GM18519 (cell line): ENCODE measurements around the gene CEACAM21.

Source experiments
- ATAC-seq: cut with Tn5 transposase; IDR thresholded peaks from one replicate; pipeline ENCODE4 v1.9.1; 2021; ENCODE audit warnings: mild to moderate bottlenecking, moderate library complexity; ENCODE audit not compliant: unreplicated experiment, low FRiP score

Gene CEACAM21

DNA sequence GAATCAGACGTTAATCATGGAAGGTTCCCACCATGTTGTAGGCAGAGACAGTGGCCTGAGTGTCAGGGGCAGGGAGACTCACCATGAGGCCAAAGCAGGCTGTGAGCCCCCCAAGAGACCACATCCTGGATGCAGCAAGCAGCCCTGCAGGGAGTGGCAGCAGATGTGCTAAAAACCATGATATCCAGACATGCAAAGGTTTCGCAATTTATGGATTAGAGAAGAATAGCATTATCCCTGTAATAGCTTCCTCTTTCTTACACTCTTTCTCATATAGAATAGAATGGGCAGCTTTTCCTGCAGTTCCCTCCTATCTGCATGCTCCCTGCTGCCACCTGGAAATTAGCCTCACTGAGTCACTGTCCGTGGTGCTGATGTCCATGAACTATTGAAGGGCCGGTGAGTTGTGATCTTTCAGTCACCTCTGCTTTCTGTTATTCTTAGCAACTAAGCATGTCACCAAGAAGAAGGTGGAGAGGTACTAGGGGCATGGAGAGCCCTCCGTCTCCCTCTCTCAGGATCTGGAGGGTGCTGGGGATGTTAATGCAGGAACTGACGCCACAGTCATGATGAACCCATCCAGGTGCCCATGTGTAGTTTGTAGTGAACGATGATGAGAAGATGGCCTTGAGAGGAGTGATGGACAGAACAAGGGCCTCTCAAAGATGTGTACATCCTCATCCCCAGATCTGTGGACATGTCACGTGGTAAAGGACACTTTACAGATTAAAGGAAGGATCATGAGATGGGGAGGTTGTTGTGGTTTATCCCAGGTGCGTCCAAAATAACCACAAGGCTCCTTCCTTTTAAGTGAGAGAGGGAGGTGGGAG is 41.0 kb downstream of the CEACAM21 start:
- ATAC-seq: no peak

GRCh38 chr19:41617941-41618730 is 42.2 kb downstream of the CEACAM21 start:
- no peak for ATAC-seq

- ATAC-seq: no peak
Measured at GRCh38 chr19:41619018-41619556, 43.1 kb downstream of the CEACAM21 start.

- no peak for ATAC-seq
Measured at GRCh38 chr19:41620171-41620570, 44.2 kb downstream of the CEACAM21 start.

DNA sequence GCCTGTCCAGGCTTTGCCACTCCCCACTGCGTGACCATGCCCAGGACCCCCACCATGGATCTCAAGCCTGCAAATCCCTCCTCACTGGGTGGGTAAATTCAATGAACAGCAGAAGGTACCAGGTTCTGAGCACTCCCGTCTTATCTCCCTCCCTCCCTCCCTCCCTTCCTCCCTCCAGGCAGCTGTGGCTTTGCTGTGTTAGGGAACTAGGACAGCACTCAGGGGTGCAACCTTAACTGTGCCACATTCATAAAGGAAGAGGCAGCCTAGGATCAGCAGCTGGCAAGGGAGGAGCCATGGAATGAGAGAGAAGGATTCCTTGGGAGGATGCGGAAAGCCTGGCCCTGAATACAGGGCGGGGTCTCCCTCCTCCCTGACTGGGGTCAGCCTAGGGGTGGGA is 45.3 kb downstream of the CEACAM21 start:
- ATAC-seq: no peak

GRCh38 chr19:41621654-41622053 is 45.7 kb downstream of the CEACAM21 start:
- ATAC-seq: no peak

- ATAC-seq: no peak
Measured at GRCh38 chr19:41623360-41623759, 47.4 kb downstream of the CEACAM21 start.

DNA sequence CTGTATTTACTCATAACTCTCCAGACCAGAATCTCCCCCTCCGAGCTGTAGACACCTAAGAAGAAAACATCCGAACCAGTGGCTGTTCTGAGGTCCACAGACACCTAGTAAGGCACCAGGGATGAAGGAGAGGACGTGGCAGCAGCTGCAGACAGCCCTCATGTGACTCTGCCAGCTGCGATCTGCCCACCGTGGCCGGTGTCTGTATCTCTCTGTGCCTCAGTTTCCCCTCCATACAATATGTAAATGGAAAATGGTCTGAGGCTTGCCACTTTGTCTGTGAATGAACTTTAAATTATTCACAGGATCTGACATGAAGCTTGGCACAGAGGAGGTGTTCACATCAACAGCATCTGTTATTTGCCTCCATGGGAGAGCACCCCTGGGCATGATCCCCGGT is 48.5 kb downstream of the CEACAM21 start:
- ATAC-seq: no peak

GRCh38 chr19:41624937-41625336 is 49.0 kb downstream of the CEACAM21 start:
- ATAC-seq: no peak

DNA sequence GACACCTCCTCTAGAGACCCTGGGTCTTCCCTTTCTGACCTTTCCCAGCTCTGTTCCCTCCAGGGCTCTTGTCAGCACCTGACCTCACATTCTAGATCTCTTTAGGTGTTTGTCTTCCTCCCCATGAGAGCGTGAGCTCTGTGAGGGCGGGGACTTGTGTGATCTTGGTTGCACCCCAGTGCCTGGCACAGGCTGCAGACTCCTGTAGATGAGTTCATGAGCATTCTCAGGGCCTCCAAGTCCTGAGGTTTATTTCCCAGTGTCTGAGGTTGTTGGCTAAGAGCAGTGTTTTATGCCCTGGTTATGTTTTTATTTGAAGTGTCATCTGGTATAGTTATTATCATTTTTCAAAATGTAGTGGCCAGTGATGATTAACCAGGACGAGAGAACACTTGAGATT is 50.3 kb downstream of the CEACAM21 start:
- no peak for ATAC-seq

DNA sequence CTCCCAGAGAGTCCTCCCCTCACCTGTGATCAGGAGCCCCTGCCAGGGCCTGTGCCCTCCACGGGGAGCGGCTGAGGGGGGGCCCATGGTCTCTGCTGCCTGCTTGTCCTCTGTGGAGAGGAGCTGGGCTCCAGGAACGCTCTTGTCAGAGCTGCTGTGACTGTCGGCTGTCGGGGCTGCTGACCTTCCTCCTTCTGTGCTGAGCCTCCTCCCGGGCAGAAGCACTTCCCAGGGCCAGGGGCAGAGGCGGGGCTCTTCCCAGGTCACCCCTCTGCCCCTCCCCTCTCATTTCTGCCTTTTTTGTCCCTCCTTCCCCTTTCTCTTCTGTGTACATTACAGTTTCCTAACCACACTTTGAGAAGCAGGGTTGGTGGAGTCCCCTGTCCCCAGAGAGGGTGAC is 50.9 kb downstream of the CEACAM21 start, which contains the start of gene CEACAM4:
Gene CEACAM4 (minus strand): TSS at position 198 of the 400 bp plus-strand sequence. CDS start 111 bp downstream, at position 87.
- no peak for ATAC-seq

DNA sequence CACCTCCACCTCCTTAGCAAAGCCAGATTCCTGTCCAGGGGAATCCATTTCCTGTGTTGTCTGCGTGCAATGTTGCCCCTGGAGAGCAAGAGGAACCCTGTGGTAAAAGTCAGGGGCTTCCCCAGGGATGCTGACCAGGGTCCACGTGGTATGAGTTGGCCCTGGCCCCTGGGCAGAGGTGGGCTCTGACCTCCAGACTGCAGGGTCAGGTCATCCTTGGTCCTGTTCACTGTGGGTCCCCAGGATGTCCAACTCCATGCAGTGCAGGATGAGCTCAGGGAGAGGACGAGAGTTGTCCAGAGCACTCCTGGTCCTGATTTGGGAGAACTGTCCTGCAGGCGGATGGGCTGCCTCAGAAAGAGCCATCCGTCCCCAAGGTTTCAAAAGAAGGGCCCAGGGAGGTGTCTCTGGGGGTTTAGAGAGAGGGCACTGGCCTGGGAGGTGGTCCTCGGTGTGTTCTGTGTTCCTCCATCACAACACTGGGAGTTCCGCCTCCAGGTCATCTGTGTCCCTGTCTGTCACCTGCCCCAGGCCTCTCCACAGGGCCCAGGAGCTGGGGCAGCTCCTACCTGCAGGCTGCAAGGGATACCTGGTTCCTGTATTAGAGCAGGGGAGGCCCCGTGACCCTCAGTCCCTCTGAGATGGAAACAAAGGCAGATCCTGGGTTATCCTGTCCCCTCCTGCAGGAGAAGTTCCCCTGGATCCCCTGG is 52.2 kb downstream of the CEACAM21 start:
- no peak for ATAC-seq
